22Rv1 (cell line): ENCODE results near the gene SPDYE16.
"Not testable (repeated sequence)": the region's sequence is repeated elsewhere in the genome, so short reads cannot be mapped to it uniquely, and the experiment has no call there.

Experiments
- CTCF ChIP-seq: fragments of 450-650 bp; IDR thresholded peaks from 2 replicates; pipeline ENCODE4 v1.5.1; 2017; ENCODE audit warnings: mild to moderate bottlenecking
- ZFX ChIP-seq: fragments of 450-650 bp; IDR thresholded peaks from 2 replicates; pipeline ENCODE4 v1.6.1; 2017; ENCODE audit warnings: antibody characterized with exemption, borderline replicate concordance

- TF ChIP-seq CTCF, ZFX: not testable (repeated sequence)
These were observed 18.2 kb upstream of the SPDYE16 start for GRCh38 chr7:76561342-76561741.
